HepG2 (cell line): ENCODE results near the gene ZDHHC8.

Experiments used
- ARNT ChIP-seq: fragments of 450-650 bp; IDR thresholded peaks from 2 replicates; pipeline ENCODE4 v1.6.1; 2017
- CBX5 ChIP-seq: sonication (generic); formaldehyde crosslinking; IDR thresholded peaks from 2 replicates; pipeline ENCODE4 v1.4.0; 2020; ENCODE audit warnings: missing genetic modification reagents, borderline replicate concordance
- CENPBD1 ChIP-seq: sonication (generic); formaldehyde crosslinking; IDR thresholded peaks from 2 replicates; pipeline ENCODE4 v1.8.0; 2022; ENCODE audit warnings: missing genetic modification reagents, low read depth, mild to moderate bottlenecking, borderline replicate concordance
- CSRNP2 ChIP-seq: sonication (generic); formaldehyde crosslinking; conservative IDR thresholded peaks from 2 replicates; pipeline ENCODE4 v1.8.0; 2022; ENCODE audit warnings: low read depth, missing genetic modification reagents
- E2F1 ChIP-seq: sonication (generic); formaldehyde crosslinking; IDR thresholded peaks from 2 replicates; pipeline ENCODE4 v1.5.0; 2020; ENCODE audit warnings: missing genetic modification reagents
- ESRRA ChIP-seq: sonication (generic); formaldehyde crosslinking; IDR thresholded peaks from 2 replicates; pipeline ENCODE4 v1.5.1; 2020; ENCODE audit warnings: mild to moderate bottlenecking, low read depth, missing genetic modification reagents
- GTF2F1 ChIP-seq: fragments of 150-350 bp; IDR thresholded peaks from 2 replicates; pipeline ENCODE4 v1.6.1; 2014; ENCODE audit warnings: low read length
- POLR2A ChIP-seq, 2 experiments: IDR thresholded peaks; 2 replicates each; pipeline ENCODE4 v1.6.1; 2011; ENCODE audit warnings: low read depth in 2 of 2, low read length in 2 of 2, mild to moderate bottlenecking in 1 of 2, moderate library complexity in 1 of 2; ENCODE audit not compliant: insufficient read depth in 1 of 2
- SMC3 ChIP-seq: IDR thresholded peaks from 2 replicates; pipeline ENCODE4 v1.6.1; 2011; ENCODE audit warnings: low read length, improper control_type of control experiment
- SNRNP70 ChIP-seq: fragments of 200-400 bp; formaldehyde crosslinking; IDR thresholded peaks from 2 replicates; pipeline ENCODE4 v1.6.1; 2017; ENCODE audit warnings: mild to moderate bottlenecking, low read depth, low read length, moderate library complexity
- TRIM24 ChIP-seq: sonication (generic); formaldehyde crosslinking; IDR thresholded peaks from 2 replicates; pipeline ENCODE4 v1.8.0; 2022; ENCODE audit warnings: mild to moderate bottlenecking, missing genetic modification reagents
- USF2 ChIP-seq, 2 experiments: sonication (generic) in 1 of 2; formaldehyde crosslinking in 1 of 2; IDR thresholded peaks; 2 replicates each; pipeline versions ENCODE4 v1.5.1 to v1.6.1; 2011 to 2020; ENCODE audit warnings: borderline replicate concordance in 1 of 2, low read depth in 1 of 2, low read length in 1 of 2, mild to moderate bottlenecking in 1 of 2, missing genetic modification reagents in 1 of 2, moderate library complexity in 1 of 2
- ZNF580 ChIP-seq: IDR thresholded peaks from 2 replicates; pipeline ENCODE4 v1.6.1; 2016; ENCODE audit warnings: low read depth, borderline replicate concordance

GRCh38 chr22:20096574-20097420, 34.8 kb upstream of the ZDHHC8 start:
- TF ChIP-seq CSRNP2 (CRISPR knock-in tag) (no peak), ZNF580 (CRISPR knock-in tag) (no peak), GTF2F1 (no peak), E2F1 (CRISPR knock-in tag) (no peak), ESRRA (CRISPR knock-in tag) (no peak), POLR2A (IDR thresholded peaks at IDR 0.05; ENCODE audit: insufficient read depth in 1 of 2, low read depth in 2 of 2, low read length in 2 of 2) (no peak), TRIM24 (CRISPR knock-in tag) (no peak), CENPBD1 (CRISPR knock-in tag) (no peak), ARNT (no peak), USF2 (IDR thresholded peaks at IDR 0.05; ENCODE audit: low read depth, low read length) (no peak), USF2 (CRISPR knock-in tag; IDR thresholded peaks at IDR 0.05; ENCODE audit: borderline replicate concordance) (no peak), SMC3 (no peak), SNRNP70 (no peak), CBX5 (CRISPR knock-in tag) (no peak)
